Measurements from ENCODE around the gene DAPK2. TPM values are rescaled to one million over a fixed set of nuclear protein-coding genes. Genes with fewer than 3 reads are reported as not detected.

DAPK2 gene
- total RNA-seq, 1 experiment from 2014 or later, result 1.4 TPM

DNA sequence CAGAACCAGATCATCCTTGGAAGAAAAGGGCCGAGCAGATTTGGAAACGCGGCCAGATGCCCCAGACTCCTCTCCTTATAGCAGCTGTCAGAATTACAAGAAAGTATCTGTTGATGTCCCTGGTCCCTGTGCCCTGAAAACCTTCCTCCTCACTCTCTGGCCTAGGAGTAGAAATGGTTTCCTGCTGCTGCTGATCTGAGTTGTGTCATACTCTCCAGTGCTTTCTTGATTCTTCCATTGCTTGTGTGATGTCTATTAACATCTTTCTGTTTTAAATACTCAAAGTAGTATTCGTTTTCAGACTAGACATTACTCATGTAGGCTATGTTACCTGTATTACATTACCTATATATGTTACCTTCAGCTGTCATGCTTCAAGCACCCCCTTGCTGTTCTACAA, 185.7 kb downstream of the DAPK2 start:
- no peak overlapping the region for H3K9ac ChIP-seq (ENCODE audit: low read length)
- H3K4me1 ChIP-seq (ENCODE audit: insufficient read depth, low read length), result peaks cover 13% of the 10 kb centered on the region; the same call in 1 of the 2 replicates
- no peaks in the 10 kb centered on the region for H3F3A ChIP-seq (ENCODE audit: low read length, unreplicated experiment)
- no peak overlapping the region for H2AFZ ChIP-seq (ENCODE audit: low read length)
- ATAC-seq, result no peak
- DNase-seq, result no peak
- H3K36me3 ChIP-seq (ENCODE audit: low read depth, low read length), result no peaks in the 10 kb centered on the region
- no TSS peak for BruUV-seq (replicated peaks)
- H3K9me3 ChIP-seq (ENCODE audit: low read length), result no peaks in the 10 kb centered on the region
- H3K27ac ChIP-seq (ENCODE audit: low read length), result no peak overlapping the region
- H4K20me1 ChIP-seq (ENCODE audit: low read length), result no peaks in the 10 kb centered on the region
- H3K79me2 ChIP-seq (ENCODE audit: low read length), result no peaks in the 10 kb centered on the region
- CTCF ChIA-PET, result no interaction called here
- no peak overlapping the region for H3K4me2 ChIP-seq (ENCODE audit: low read length)
- TF ChIP-seq EZH2 (IDR thresholded peaks at IDR 0.05; ENCODE audit: low read length, unreplicated experiment), result no peak
- no peak for TF ChIP-seq EZH2phosphoT487 (IDR thresholded peaks at IDR 0.05; ENCODE audit: borderline replicate concordance, low read length)
- TF ChIP-seq, protein P1, sequence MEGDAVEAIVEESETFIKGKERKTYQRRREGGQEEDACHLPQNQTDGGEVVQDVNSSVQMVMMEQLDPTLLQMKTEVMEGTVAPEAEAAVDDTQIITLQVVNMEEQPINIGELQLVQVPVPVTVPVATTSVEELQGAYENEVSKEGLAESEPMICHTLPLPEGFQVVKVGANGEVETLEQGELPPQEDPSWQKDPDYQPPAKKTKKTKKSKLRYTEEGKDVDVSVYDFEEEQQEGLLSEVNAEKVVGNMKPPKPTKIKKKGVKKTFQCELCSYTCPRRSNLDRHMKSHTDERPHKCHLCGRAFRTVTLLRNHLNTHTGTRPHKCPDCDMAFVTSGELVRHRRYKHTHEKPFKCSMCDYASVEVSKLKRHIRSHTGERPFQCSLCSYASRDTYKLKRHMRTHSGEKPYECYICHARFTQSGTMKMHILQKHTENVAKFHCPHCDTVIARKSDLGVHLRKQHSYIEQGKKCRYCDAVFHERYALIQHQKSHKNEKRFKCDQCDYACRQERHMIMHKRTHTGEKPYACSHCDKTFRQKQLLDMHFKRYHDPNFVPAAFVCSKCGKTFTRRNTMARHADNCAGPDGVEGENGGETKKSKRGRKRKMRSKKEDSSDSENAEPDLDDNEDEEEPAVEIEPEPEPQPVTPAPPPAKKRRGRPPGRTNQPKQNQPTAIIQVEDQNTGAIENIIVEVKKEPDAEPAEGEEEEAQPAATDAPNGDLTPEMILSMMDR (conservative IDR thresholded peaks at IDR 0.05; ENCODE audit: low read depth, low read length), result no peak
- no peaks in the 10 kb centered on the region for H3K9me2 ChIP-seq (replicated peaks; ENCODE audit: low read length)
- no peaks in the 10 kb centered on the region for H3K27me3 ChIP-seq (ENCODE audit: low read length)
- intact Hi-C loops (cut with micrococcal nuclease), result no loop called here
- POLR2A ChIA-PET (ENCODE audit: unreplicated experiment), result no interaction called here
- no peak overlapping the region for H3K4me3 ChIP-seq (ENCODE audit: low read length)

- H3F3A ChIP-seq (ENCODE audit: low read length, unreplicated experiment), result no peaks in the 10 kb centered on the region
- TF ChIP-seq EZH2phosphoT487 (IDR thresholded peaks at IDR 0.05; ENCODE audit: borderline replicate concordance, low read length) (no peak), EZH2 (IDR thresholded peaks at IDR 0.05; ENCODE audit: low read length, unreplicated experiment) (no peak)
- TF ChIP-seq, protein P1 (conservative IDR thresholded peaks at IDR 0.05; ENCODE audit: low read depth, low read length), result no peak
- DNase-seq (no peak), ATAC-seq (no peak)
- H3K27ac ChIP-seq (ENCODE audit: low read length), result no peak overlapping the region
- H4K20me1 ChIP-seq (ENCODE audit: low read length), result no peaks in the 10 kb centered on the region
- H3K9me2 ChIP-seq (replicated peaks; ENCODE audit: low read length), result no peaks in the 10 kb centered on the region
- H3K4me1 ChIP-seq (ENCODE audit: insufficient read depth, low read length), result peaks cover 13% of the 10 kb centered on the region; the same call in 1 of the 2 replicates
- no peaks in the 10 kb centered on the region for H3K79me2 ChIP-seq (ENCODE audit: low read length)
- no peaks in the 10 kb centered on the region for H3K27me3 ChIP-seq (ENCODE audit: low read length)
- H3K36me3 ChIP-seq (ENCODE audit: low read depth, low read length), result no peaks in the 10 kb centered on the region
- CTCF ChIA-PET, result no interaction called here
- no peak overlapping the region for H2AFZ ChIP-seq (ENCODE audit: low read length)
- POLR2A ChIA-PET (ENCODE audit: unreplicated experiment), result no interaction called here
- H3K4me2 ChIP-seq (ENCODE audit: low read length), result no peak overlapping the region
- no peak overlapping the region for H3K4me3 ChIP-seq (ENCODE audit: low read length)
- no TSS peak for BruUV-seq (replicated peaks)
- H3K9ac ChIP-seq (ENCODE audit: low read length), result no peak overlapping the region
- H3K9me3 ChIP-seq (ENCODE audit: low read length), result no peaks in the 10 kb centered on the region
- intact Hi-C loops (cut with micrococcal nuclease), result no loop called here
These were observed 186.1 kb downstream of the DAPK2 start for GRCh38 chr15:63860155-63860554.

GRCh38 chr15:63858881-63859280, 187.4 kb downstream of the DAPK2 start:
- Histone ChIP-seq H3K27ac (ENCODE audit: low read length) (no peak overlapping the region), H3K36me3 (ENCODE audit: low read depth, low read length) (no peaks in the 10 kb centered on the region), H3K9me2 (replicated peaks; ENCODE audit: low read length) (no peaks in the 10 kb centered on the region), H3K4me1 (ENCODE audit: insufficient read depth, low read length) (peaks cover 13% of the 10 kb centered on the region; the same call in 1 of the 2 replicates), H3K27me3 (ENCODE audit: low read length) (no peaks in the 10 kb centered on the region), H4K20me1 (ENCODE audit: low read length) (no peaks in the 10 kb centered on the region), H3F3A (ENCODE audit: low read length, unreplicated experiment) (no peaks in the 10 kb centered on the region), H3K9me3 (ENCODE audit: low read length) (no peaks in the 10 kb centered on the region), H3K4me3 (ENCODE audit: low read length) (no peak overlapping the region), H3K9ac (ENCODE audit: low read length) (no peak overlapping the region), H2AFZ (ENCODE audit: low read length) (no peak overlapping the region), H3K4me2 (ENCODE audit: low read length) (no peak overlapping the region), H3K79me2 (ENCODE audit: low read length) (no peaks in the 10 kb centered on the region)
- intact Hi-C loops (cut with micrococcal nuclease), result no loop called here
- TF ChIP-seq, protein P1 (conservative IDR thresholded peaks at IDR 0.05; ENCODE audit: low read depth, low read length), result no peak
- TF ChIP-seq EZH2 (IDR thresholded peaks at IDR 0.05; ENCODE audit: low read length, unreplicated experiment), result no peak
- ATAC-seq (no peak), DNase-seq (no peak)
- POLR2A ChIA-PET (ENCODE audit: unreplicated experiment), result no interaction called here
- CTCF ChIA-PET, result no interaction called here
- no TSS peak for BruUV-seq (replicated peaks)
